DND-41 (cell line): ENCODE data around the gene WNK1.
"Not testable (repeated sequence)": the region's sequence is repeated elsewhere in the genome, so short reads cannot be mapped to it uniquely, and the experiment has no call there.

Experiments used
- ATAC-seq: fragments of 200-7000 bp; cut with Tn5 transposase; 3 replicates; pipeline ENCODE4 v1.9.1; 2021; ENCODE audit warnings: low read depth; ENCODE audit not compliant: insufficient read depth
- DNase-seq: peaks from one replicate; pipeline ENCODE4 v3.0.0-alpha.2; 2020
- H2AFZ ChIP-seq: 2 replicates; pipeline ENCODE4 v1.6.0; 2012; ENCODE audit warnings: low read depth, low read length
- H3K27ac ChIP-seq: 2 replicates; pipeline ENCODE4 v1.5.1; 2012; ENCODE audit warnings: low read length, inconsistent platforms
- H3K27me3 ChIP-seq: fragments of 200-600 bp; sonication (generic); 2 replicates; pipeline ENCODE4 v1.6.0; 2012; ENCODE audit warnings: low read length, mild to moderate bottlenecking, inconsistent platforms; ENCODE audit not compliant: insufficient read depth, poor library complexity
- H3K36me3 ChIP-seq: 2 replicates; pipeline ENCODE4 v1.5.1; 2012; ENCODE audit warnings: low read length, inconsistent platforms; ENCODE audit not compliant: insufficient read depth
- H3K4me1 ChIP-seq: 2 replicates; pipeline ENCODE4 v1.5.1; 2012; ENCODE audit warnings: mild to moderate bottlenecking, low read length; ENCODE audit not compliant: insufficient read depth
- H3K4me2 ChIP-seq: 2 replicates; pipeline ENCODE4 v1.6.0; 2012; ENCODE audit warnings: mild to moderate bottlenecking, moderate library complexity, low read length, inconsistent platforms; ENCODE audit not compliant: insufficient read depth
- H3K4me3 ChIP-seq, 2 experiments: fragments of 200-600 bp in 1 of 2; shearing (Covaris generic) in 1 of 2; 2 replicates each; pipeline ENCODE4 v1.5.1; 2012 to 2016; ENCODE audit warnings: inconsistent platforms in 2 of 2, low read length in 2 of 2, mild to moderate bottlenecking in 2 of 2, low read depth in 1 of 2, moderate library complexity in 1 of 2
- H3K79me2 ChIP-seq: 2 replicates; pipeline ENCODE4 v1.6.0; 2012; ENCODE audit warnings: low read length, inconsistent platforms; ENCODE audit not compliant: insufficient read depth
- H3K9ac ChIP-seq: 2 replicates; pipeline ENCODE4 v1.6.0; 2012; ENCODE audit warnings: low read depth, mild to moderate bottlenecking, inconsistent platforms, low read length, moderate library complexity
- H3K9me3 ChIP-seq: 2 replicates; pipeline ENCODE4 v1.5.1; 2012; ENCODE audit warnings: low read length, moderate library complexity, mild to moderate bottlenecking, inconsistent platforms; ENCODE audit not compliant: insufficient read depth, severe bottlenecking
- H4K20me1 ChIP-seq: 2 replicates; pipeline ENCODE4 v1.6.0; 2012; ENCODE audit warnings: low read length; ENCODE audit not compliant: insufficient read depth
- EZH2 ChIP-seq: IDR thresholded peaks from 3 replicates; pipeline ENCODE4 v1.6.1; 2012; ENCODE audit warnings: borderline replicate concordance, low read depth, mild to moderate bottlenecking, moderate library complexity, low read length, inconsistent platforms; ENCODE audit not compliant: severe bottlenecking
- TF ChIP-seq, protein P1 (sequence below): IDR thresholded peaks from 2 replicates; pipeline ENCODE4 v1.5.1; 2012; ENCODE audit warnings: borderline replicate concordance, low read length, moderate library complexity, mild to moderate bottlenecking; ENCODE audit not compliant: poor library complexity, severe bottlenecking; ENCODE audit errors: extremely low read depth

Gene WNK1

GRCh38 chr12:812950-813349 is 60.6 kb downstream of the WNK1 start:
- DNase-seq = no peak
- H3K36me3 ChIP-seq = peaks cover 44% of the 10 kb centered on the region
- peaks cover 54% of the 10 kb centered on the region for H4K20me1 ChIP-seq
- ATAC-seq = no peak
- no peaks in the 10 kb centered on the region for H3K9me3 ChIP-seq
- H3K9ac ChIP-seq = no peak overlapping the region
- TF ChIP-seq, protein P1, sequence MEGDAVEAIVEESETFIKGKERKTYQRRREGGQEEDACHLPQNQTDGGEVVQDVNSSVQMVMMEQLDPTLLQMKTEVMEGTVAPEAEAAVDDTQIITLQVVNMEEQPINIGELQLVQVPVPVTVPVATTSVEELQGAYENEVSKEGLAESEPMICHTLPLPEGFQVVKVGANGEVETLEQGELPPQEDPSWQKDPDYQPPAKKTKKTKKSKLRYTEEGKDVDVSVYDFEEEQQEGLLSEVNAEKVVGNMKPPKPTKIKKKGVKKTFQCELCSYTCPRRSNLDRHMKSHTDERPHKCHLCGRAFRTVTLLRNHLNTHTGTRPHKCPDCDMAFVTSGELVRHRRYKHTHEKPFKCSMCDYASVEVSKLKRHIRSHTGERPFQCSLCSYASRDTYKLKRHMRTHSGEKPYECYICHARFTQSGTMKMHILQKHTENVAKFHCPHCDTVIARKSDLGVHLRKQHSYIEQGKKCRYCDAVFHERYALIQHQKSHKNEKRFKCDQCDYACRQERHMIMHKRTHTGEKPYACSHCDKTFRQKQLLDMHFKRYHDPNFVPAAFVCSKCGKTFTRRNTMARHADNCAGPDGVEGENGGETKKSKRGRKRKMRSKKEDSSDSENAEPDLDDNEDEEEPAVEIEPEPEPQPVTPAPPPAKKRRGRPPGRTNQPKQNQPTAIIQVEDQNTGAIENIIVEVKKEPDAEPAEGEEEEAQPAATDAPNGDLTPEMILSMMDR = no peak
- TF ChIP-seq EZH2 = no peak
- no peak overlapping the region for H3K4me2 ChIP-seq
- H3K4me3 ChIP-seq = no peak overlapping the region
- no peak overlapping the region for H2AFZ ChIP-seq
- peaks cover 98% of the 10 kb centered on the region for H3K79me2 ChIP-seq
- H3K27me3 ChIP-seq = no peaks in the 10 kb centered on the region
- H3K4me1 ChIP-seq = no peaks in the 10 kb centered on the region
- H3K27ac ChIP-seq = no peak overlapping the region

GRCh38 chr12:817456-817855 is 65.1 kb downstream of the WNK1 start:
- not testable (repeated sequence) for H3K4me2 ChIP-seq, H3K9me3 ChIP-seq, H3K27ac ChIP-seq, H3K9ac ChIP-seq, ATAC-seq, DNase-seq, H2AFZ ChIP-seq, H3K4me1 ChIP-seq, H3K27me3 ChIP-seq, H3K4me3 ChIP-seq
- Histone ChIP-seq H4K20me1 (peaks cover 42% of the 10 kb centered on the region), H3K36me3 (peaks cover 54% of the 10 kb centered on the region), H3K79me2 (peaks cover 98% of the 10 kb centered on the region)

DNA sequence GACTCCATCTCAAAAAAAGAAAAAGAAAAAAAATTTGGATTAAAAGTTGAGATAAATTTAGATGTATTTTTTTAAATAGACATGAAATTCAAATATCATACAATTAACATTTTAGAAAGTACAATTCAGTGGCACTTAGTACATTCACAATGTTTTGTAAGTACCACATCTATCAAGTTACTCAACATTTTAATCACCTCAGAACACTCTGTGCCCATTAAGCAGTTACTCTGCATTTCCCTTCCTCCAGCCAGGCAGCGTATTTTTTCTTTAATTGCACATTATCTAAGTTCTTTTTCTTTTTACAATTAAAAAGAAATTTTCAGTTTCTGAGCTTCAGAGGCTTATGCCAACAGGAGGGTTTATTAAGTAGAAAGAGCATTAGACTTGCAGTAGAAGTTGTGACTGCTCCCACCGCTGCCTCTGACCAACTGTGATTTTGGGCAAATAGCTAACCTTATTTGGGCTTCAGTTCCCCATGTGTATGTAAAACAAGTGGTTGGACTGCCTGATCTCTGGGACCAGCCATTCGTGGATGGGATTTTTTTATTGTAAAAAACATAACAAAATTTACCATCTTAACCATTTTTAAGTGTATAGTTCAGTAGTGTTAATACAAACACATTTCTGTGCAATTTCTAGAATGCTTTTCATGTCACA is 65.7 kb downstream of the WNK1 start:
- H3K27me3 ChIP-seq = no peaks in the 10 kb centered on the region
- H3K9ac ChIP-seq = no peak overlapping the region
- no peak overlapping the region for H3K27ac ChIP-seq
- TF ChIP-seq, protein P1 = no peak
- TF ChIP-seq EZH2 = no peak
- no peak for ATAC-seq
- H3K4me2 ChIP-seq = no peak overlapping the region
- no peaks in the 10 kb centered on the region for H3K4me1 ChIP-seq
- H4K20me1 ChIP-seq = peaks cover 39% of the 10 kb centered on the region
- H3K79me2 ChIP-seq = peaks cover 98% of the 10 kb centered on the region
- H3K36me3 ChIP-seq = peaks cover 54% of the 10 kb centered on the region
- no peak overlapping the region for H3K4me3 ChIP-seq
- no peaks in the 10 kb centered on the region for H3K9me3 ChIP-seq
- no peak overlapping the region for H2AFZ ChIP-seq
- DNase-seq = no peak

GRCh38 chr12:818733-819132 is 66.4 kb downstream of the WNK1 start:
- H3K9ac ChIP-seq = no peak overlapping the region
- H2AFZ ChIP-seq = no peak overlapping the region
- no peaks in the 10 kb centered on the region for H3K4me1 ChIP-seq
- no peak for DNase-seq
- peaks cover 99% of the 10 kb centered on the region for H3K79me2 ChIP-seq
- H3K27ac ChIP-seq = no peak overlapping the region
- TF ChIP-seq EZH2 = no peak
- TF ChIP-seq, protein P1 = no peak
- peaks cover 36% of the 10 kb centered on the region for H4K20me1 ChIP-seq
- no peak for ATAC-seq
- H3K4me2 ChIP-seq = no peak overlapping the region
- H3K36me3 ChIP-seq = peaks cover 49% of the 10 kb centered on the region
- H3K4me3 ChIP-seq = no peak overlapping the region
- H3K27me3 ChIP-seq = no peaks in the 10 kb centered on the region
- no peaks in the 10 kb centered on the region for H3K9me3 ChIP-seq
